HepG2 (cell line): Measurements from ENCODE around the gene TGFBI. TPM values are rescaled to one million over a fixed set of nuclear protein-coding genes. Genes with fewer than 3 reads are reported as not detected.

Source experiments
- CHD4 ChIP-seq: fragments of 200-600 bp; sonication (generic); IDR thresholded peaks from 2 replicates; pipeline ENCODE4 v1.7.0; 2017; ENCODE audit warnings: mild to moderate bottlenecking, low read length, borderline replicate concordance
- GTF3A ChIP-seq: sonication (generic); formaldehyde crosslinking; conservative IDR thresholded peaks from 2 replicates; pipeline ENCODE4 v1.4.0; 2020; ENCODE audit warnings: mild to moderate bottlenecking, missing genetic modification reagents
- LRRFIP1 ChIP-seq: sonication (generic); formaldehyde crosslinking; conservative IDR thresholded peaks from 2 replicates; pipeline ENCODE4 v1.4.0; 2020; ENCODE audit warnings: missing genetic modification reagents
- MXD4 ChIP-seq: IDR thresholded peaks from 2 replicates; pipeline ENCODE4 v1.6.1; 2016; ENCODE audit warnings: mild to moderate bottlenecking, missing biosample characterization, missing genetic modification reagents
- ZNF619 ChIP-seq: sonication (generic); formaldehyde crosslinking; IDR thresholded peaks from 2 replicates; pipeline ENCODE4 v1.4.0; 2020; ENCODE audit warnings: mild to moderate bottlenecking, missing genetic modification reagents
- ZNF687 ChIP-seq: sonication (generic); formaldehyde crosslinking; IDR thresholded peaks from 2 replicates; pipeline ENCODE4 v1.5.1; 2020; ENCODE audit warnings: mild to moderate bottlenecking, missing genetic modification reagents, moderate library complexity
- polyA plus RNA-seq, 8 experiments: library from polyadenylated mRNA; depleted of rRNA in 3 of 8; stranded (reverse) in 7 of 8; unstranded in 1 of 8; fragments of >200 nt; fragmentation: Illumina TruSeq in 4 of 8; extraction: Trizol in 4 of 8; gene quantifications; 2 replicates each; pipeline versions ENCODE4 v1.2.1 to v1.2.3, GENCODE V29; 2011 to 2016; ENCODE audit warnings: low read depth in 4 of 8, missing spikeins in 1 of 8, mixed read lengths in 1 of 8; ENCODE audit not compliant: insufficient read depth in 1 of 8
- total RNA-seq, 5 experiments: library from RNA; depleted of rRNA; stranded (reverse); fragments of >200 nt; fragmentation: Illumina TruSeq; extraction: Trizol; gene quantifications; 2 replicates each; pipeline ENCODE4 v1.2.3, GENCODE V29; 2016; ENCODE audit warnings: low read depth in 1 of 5

The TGFBI gene
- total and polyA plus RNA-seq, 2 of the 13 experiments (the other 11 are each of a cell fraction or from before 2014, with no cell fraction given), result 275 to 457 TPM

GRCh38 chr5:136052692-136053335 is 24.0 kb downstream of the TGFBI start (continued):
- TF ChIP-seq ZNF687 (peak; percentile 90), CHD4 (0 out of 2 replicates have a peak, but pooled peaks have one; percentile 20), MXD4 (no peak), LRRFIP1 (no peak), GTF3A (CRISPR knock-in tag) (no peak), ZNF619 (CRISPR knock-in tag) (no peak)
- TF ChIP-seq, all 625 proteins: peak for 16
